Globus pallidus (tissue), 1 donor: ENCODE results near the gene MTOR.
"Not testable (repeated sequence)": the region's sequence is repeated elsewhere in the genome, so short reads cannot be mapped to it uniquely, and the experiment has no call there.

Experiments used
- DNase-seq: peaks from one replicate; pipeline ENCODE4 v3.0.0-alpha.2; 2015; ENCODE audit warnings: low spot score

The MTOR gene

GRCh38 chr1:11180342-11180744 lies 82.0 kb downstream of the MTOR start:
- no peak for DNase-seq

- not testable (repeated sequence) for DNase-seq
Observed at GRCh38 chr1:11179749-11180148, 82.6 kb downstream of the MTOR start.

GRCh38 chr1:11179125-11179524 lies 83.2 kb downstream of the MTOR start:
- DNase-seq: no peak

DNA sequence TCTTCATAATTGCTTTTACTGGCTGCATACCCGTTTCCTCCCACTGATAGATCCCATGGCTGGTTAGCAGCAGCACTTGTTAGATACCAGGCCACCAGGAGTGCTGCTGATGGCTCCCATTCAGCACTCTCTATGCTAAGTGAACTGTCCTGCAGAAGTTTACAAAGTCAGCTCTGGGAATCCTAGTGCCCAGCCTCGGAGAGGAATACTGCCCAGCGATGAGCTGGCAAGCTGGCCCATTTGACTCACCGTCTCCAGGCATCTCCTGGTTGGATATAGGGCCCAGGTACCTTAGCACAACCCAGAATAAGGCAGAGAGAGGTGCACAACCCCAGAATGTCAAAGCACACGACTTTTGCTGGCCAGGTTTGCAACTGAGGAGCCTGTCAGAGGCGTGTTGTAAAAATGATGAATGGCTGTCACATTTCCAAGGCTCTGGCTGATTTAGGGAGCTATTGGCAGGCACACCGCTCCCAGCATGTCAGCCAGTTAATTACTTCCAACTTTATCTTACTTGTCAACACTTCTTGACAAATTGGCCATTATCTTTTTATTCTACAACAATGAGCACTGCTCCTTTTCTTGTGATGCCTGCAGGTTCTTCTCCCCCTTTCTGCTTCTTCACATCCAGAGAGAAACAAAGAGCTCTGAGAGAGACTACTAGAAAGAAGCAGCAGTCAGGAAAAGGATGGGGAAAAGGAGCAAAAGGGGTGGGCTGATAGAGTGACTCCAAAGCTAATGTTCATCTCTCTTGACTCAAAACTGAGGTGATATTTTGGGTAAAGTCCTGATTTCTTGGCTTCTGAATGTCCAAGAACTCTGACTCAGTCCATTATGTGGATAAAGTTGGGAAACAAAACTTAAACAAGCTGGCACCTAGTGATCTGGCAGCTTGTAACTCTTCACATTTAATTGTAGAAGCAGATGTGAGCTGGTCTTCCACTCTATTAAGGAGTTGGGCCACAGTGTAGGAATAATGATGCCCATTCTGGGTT lies 84.0 kb downstream of the MTOR start:
- DNase-seq: no peak

GRCh38 chr1:11176081-11176706 lies 86.2 kb downstream of the MTOR start:
- no peak for DNase-seq

GRCh38 chr1:11175461-11175860 lies 86.9 kb downstream of the MTOR start:
- no peak for DNase-seq

- DNase-seq: no peak
Observed at GRCh38 chr1:11174261-11174942, 87.9 kb downstream of the MTOR start.

DNA sequence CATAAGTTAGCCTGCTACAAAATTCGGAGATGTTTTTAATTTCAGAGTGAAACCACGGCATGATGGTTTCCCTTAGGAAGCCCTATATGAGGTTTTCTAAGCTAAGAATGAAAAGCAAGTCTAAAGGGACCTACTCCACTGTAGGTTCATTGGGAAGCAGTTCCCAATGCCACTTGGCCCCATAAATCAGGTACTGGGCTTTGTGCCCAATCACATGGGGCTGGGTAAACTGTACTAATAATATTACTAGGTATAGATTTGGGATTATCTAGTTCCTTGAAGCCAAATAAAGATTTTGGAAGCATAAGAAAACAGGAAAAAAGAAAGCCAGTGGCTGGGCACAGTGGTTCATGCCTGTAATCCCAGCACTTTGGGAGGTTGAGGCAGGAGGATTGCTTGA lies 92.2 kb downstream of the MTOR start:
- no peak for DNase-seq

DNA sequence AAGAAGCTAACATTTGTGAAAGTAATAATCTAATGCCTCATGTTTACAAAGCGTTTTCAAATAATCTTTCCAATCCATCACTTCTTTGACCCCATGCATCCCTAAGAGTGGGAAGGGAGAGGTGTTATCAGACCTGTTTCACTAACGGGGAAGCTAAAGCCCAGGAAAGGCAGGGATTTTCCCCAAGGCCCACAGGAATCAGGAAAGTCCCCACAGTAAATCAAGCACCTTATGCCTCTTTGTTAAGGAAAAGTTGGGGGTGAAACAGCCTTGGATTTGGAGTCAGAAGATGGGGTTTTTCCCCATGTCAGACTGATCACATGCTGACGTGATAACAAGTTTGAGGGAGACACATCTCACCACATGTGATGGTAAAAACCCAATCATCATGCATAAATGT lies 93.1 kb downstream of the MTOR start:
- no peak for DNase-seq

GRCh38 chr1:11168731-11169130 lies 93.6 kb downstream of the MTOR start:
- DNase-seq: no peak

DNA sequence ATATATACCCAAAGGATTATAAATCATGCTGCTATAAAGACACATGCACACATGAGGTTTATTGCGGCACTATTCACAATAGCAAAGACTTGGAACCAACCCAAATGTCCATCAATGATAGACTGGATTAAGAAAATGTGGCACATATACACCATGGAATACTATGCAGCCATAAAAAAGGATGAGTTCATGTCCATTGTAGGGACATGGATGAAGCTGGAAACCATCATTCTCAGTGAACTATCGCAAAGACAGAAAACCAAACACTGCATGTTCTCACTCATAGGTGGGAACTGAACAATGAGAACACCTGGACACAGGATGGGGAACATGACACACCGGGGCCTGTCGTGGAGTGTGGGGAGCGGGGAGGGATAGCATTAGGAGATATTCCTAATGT lies 95.6 kb downstream of the MTOR start:
- DNase-seq: not testable (repeated sequence)

DNA sequence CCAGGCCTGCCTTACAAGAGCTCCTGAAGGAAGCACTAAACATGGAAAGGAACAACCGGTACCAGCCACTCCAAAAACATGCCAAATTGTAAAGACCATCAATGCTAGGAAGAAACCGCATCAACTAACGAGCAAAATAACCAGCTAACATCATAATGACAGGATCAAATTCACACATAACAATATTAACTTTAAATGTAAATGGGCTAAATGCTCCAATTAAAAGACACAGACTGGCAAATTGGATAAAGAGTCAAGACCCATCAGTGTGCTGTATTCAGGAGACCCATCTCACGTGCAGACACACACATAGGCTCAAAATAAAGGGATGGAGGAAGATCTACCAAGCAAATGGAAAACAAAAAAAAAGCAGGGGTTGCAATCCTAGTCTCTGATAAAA lies 99.6 kb downstream of the MTOR start:
- DNase-seq: not testable (repeated sequence)

GRCh38 chr1:11158720-11159321 lies 103.5 kb downstream of the MTOR start:
- no peak for DNase-seq

DNA sequence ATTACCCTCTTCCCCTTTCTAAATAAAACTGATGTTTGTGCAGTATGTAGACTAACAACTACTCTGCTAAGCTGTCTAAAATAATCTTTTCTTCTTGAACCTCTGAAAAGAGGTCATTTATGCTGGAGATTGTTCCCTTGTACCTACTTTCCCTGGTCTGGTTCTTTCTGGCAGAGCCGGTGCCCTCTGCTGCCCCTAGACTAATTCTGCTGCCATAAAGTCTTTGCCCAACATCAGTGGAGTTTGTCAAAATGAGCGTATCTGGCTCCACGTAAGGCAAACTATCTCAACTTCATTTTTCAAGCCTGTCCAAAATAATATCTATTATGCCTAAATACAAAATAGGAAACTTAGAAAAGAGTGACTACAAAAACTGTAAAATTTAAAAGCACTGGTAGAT lies 104.1 kb downstream of the MTOR start:
- DNase-seq: no peak

DNA sequence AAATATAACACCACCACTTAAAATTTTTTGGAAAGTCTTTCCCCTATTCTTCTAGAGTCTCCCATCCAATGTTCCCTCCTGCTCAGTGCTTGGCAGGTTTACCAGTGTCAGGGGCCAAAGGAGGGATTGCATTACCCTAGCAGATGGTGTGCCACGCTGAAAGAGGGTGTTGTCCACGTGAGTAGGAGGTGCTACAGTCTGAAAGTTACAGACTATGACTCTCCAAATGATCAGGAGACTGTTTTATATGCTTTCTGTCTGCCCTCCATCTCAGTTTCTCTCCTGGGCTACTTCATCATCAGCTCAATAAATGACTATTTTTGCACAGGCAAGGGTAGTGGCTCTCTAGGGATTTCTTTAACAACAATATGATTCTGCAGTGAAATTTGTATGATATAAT lies 104.5 kb downstream of the MTOR start:
- no peak for DNase-seq

GRCh38 chr1:11157394-11157793 lies 105.0 kb downstream of the MTOR start:
- DNase-seq: no peak

DNA sequence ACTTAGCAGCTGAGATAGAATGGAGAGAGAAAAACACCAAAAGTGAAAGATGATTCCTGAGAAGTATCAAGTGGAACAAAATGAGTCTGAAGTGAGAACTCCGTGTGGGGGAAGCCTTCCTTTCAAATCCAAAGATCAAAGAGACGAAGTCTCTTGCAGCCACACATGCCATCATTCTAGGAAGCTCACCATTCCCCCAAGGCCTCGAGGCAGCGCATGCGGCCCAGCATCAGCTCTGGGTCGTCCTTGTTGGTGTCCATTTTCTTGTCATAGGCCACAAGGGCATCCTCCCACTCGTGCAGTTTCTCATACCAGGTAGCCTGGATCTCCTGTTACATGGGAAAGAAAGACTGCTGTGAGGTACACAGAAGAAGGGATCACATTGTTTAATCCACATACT lies 105.4 kb downstream of the MTOR start:
- DNase-seq: no peak

DNA sequence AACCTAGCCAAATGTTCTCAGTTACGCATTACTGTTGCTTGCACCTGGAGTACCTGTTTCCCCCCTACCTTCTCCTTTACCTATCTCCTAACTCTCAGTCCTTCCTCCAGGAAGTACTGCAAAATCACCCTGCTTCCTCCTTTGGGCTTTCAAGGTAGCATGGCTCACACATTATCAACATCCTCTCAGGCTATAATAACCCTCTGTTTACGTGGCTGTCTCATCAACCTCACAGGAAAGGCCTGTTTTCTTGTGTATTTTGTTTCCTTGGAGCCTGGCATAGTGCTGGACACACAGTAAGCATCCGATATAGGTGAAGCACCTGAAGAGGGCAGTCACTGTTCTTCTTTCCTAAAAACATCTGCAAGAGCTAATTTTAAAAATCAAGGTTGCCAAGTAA lies 105.9 kb downstream of the MTOR start:
- no peak for DNase-seq

- no peak for DNase-seq
Observed at GRCh38 chr1:11153184-11153583, 109.2 kb downstream of the MTOR start.

GRCh38 chr1:11152755-11153154 lies 109.6 kb downstream of the MTOR start:
- DNase-seq: no peak

DNA sequence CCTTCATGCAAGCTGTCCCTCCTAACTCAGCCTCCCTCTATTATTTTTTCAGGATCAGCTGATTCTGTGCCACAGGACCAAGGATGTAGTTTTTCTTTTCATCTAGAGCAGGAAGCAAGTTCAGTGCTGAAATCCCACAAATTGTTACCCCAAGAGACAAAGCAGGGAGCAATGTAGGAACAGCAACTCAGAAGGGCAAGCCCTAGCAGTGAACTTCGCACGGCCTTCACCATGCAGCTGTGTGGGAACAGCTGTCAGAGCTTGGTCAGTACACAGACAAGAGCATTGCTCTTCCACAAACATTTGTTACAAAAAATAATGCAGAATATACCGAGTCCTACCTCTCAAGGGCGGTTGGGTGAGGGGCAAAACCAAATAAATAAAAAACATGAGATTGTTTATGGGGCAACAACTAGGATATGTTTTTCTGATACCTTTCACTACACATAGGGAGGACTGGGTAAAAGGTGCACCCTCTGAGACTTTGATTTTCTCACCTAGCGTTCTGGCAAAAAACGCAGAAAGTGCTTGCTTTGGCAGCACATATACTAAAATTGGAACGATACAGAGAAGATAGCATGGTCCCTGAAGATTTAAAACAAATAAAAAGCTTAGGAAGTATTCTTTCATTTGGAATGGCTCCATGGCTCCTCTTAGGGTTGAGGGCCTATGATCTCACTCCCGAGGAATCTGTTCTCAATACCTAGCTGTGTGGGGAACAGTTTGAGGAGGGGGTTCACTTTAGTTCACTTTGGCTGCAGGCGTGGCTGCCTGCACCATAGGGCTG lies 110.3 kb downstream of the MTOR start:
- no peak for DNase-seq

- DNase-seq: no peak
Observed at GRCh38 chr1:11151114-11151513, 111.2 kb downstream of the MTOR start.
